Trophoblast cell (in vitro differentiated cells and primary cell): ENCODE results near the gene CSTF1. TPM values are rescaled to one million over a fixed set of nuclear protein-coding genes. Genes with fewer than 3 reads are reported as not detected.

ENCODE experiments used
- DNase-seq, 2 donors: peaks; one replicate each; pipeline ENCODE4 v3.0.0-alpha.2; 2016
- H2AFZ ChIP-seq: 2 replicates; pipeline ENCODE4 v1.6.1; 2013; ENCODE audit warnings: low read length, moderate library complexity, mild to moderate bottlenecking; ENCODE audit not compliant: insufficient read depth, poor library complexity
- H2AK5ac ChIP-seq: 2 replicates; pipeline ENCODE4 v1.6.1; 2013; ENCODE audit warnings: mild to moderate bottlenecking, low read length
- H2BK120ac ChIP-seq: 2 replicates; pipeline ENCODE4 v1.6.1; 2013; ENCODE audit warnings: low read length, mild to moderate bottlenecking, moderate library complexity; ENCODE audit not compliant: insufficient read depth, poor library complexity
- H2BK12ac ChIP-seq: 2 replicates; pipeline ENCODE4 v1.6.1; 2013; ENCODE audit warnings: mild to moderate bottlenecking, low read length, moderate library complexity
- H2BK5ac ChIP-seq: 2 replicates; pipeline ENCODE4 v1.6.1; 2013; ENCODE audit warnings: low read length, low read depth, moderate library complexity, mild to moderate bottlenecking; ENCODE audit not compliant: poor library complexity
- H3K14ac ChIP-seq: 2 replicates; pipeline ENCODE4 v1.6.1; 2013; ENCODE audit warnings: mild to moderate bottlenecking, low read length
- H3K18ac ChIP-seq: 2 replicates; pipeline ENCODE4 v1.6.1; 2013; ENCODE audit warnings: mild to moderate bottlenecking, low read length
- H3K23ac ChIP-seq: 2 replicates; pipeline ENCODE4 v1.6.1; 2013; ENCODE audit warnings: low read length
- H3K27ac ChIP-seq: 2 replicates; pipeline ENCODE4 v1.5.1; 2013; ENCODE audit warnings: low read depth, mild to moderate bottlenecking, inconsistent platforms, low read length, moderate library complexity
- H3K27me3 ChIP-seq: 2 replicates; pipeline ENCODE4 v1.6.1; 2013; ENCODE audit warnings: inconsistent platforms, mild to moderate bottlenecking, low read length, moderate library complexity; ENCODE audit not compliant: insufficient read depth
- H3K36me3 ChIP-seq, 2 experiments: 1 replicate in 1 of 2; 2 replicates in 1 of 2; pipeline ENCODE4 v1.6.1; 2013; ENCODE audit warnings: low read length in 2 of 2, mild to moderate bottlenecking in 2 of 2, moderate library complexity in 1 of 2; ENCODE audit not compliant: insufficient read depth in 2 of 2, control insufficient read depth in 1 of 2
- H3K4ac ChIP-seq: 2 replicates; pipeline ENCODE4 v1.6.1; 2013; ENCODE audit warnings: low read depth, mild to moderate bottlenecking, low read length, moderate library complexity
- H3K4me1 ChIP-seq, 2 experiments: 1 replicate in 1 of 2; 2 replicates in 1 of 2; pipeline ENCODE4 v1.6.1; 2013; ENCODE audit warnings: low read length in 2 of 2, mild to moderate bottlenecking in 2 of 2, moderate library complexity in 1 of 2; ENCODE audit not compliant: insufficient read depth in 2 of 2, control insufficient read depth in 1 of 2
- H3K4me2 ChIP-seq: 2 replicates; pipeline ENCODE4 v1.6.1; 2013; ENCODE audit warnings: inconsistent platforms, mild to moderate bottlenecking, low read length, moderate library complexity
- H3K4me3 ChIP-seq: 2 replicates; pipeline ENCODE4 v1.5.1; 2013; ENCODE audit warnings: mild to moderate bottlenecking, low read depth, low read length, inconsistent platforms
- H3K79me1 ChIP-seq: one replicate; pipeline ENCODE4 v1.6.1; 2013; ENCODE audit warnings: low read length
- H3K79me2 ChIP-seq: 2 replicates; pipeline ENCODE4 v1.6.1; 2013; ENCODE audit warnings: low read length, mild to moderate bottlenecking; ENCODE audit not compliant: control insufficient read depth, insufficient read depth, poor library complexity
- H3K9ac ChIP-seq: 2 replicates; pipeline ENCODE4 v1.6.1; 2013; ENCODE audit warnings: mild to moderate bottlenecking, low read length
- H3K9me3 ChIP-seq: 2 replicates; pipeline ENCODE4 v1.6.1; 2013; ENCODE audit warnings: low read depth, mild to moderate bottlenecking, control low read depth, inconsistent platforms, low read length; ENCODE audit not compliant: insufficient read depth
- H4K12ac ChIP-seq: 2 replicates; pipeline ENCODE4 v1.6.1; 2013; ENCODE audit warnings: low read depth, mild to moderate bottlenecking, low read length, moderate library complexity
- H4K8ac ChIP-seq: 2 replicates; pipeline ENCODE4 v1.6.1; 2013; ENCODE audit warnings: low read depth, mild to moderate bottlenecking, low read length, moderate library complexity
- H4K91ac ChIP-seq: one replicate; pipeline ENCODE4 v1.6.1; 2013; ENCODE audit warnings: low read depth, mild to moderate bottlenecking, low read length, moderate library complexity
- WGBS: extraction: QIAGEN DNeasy Blood & Tissue Kit; methylation state at CpG from one replicate; pipeline ENCODE4 v1.1.7; 2013; ENCODE audit warnings: missing lambda C conversion rate; ENCODE audit not compliant: insufficient read length, insufficient coverage; ENCODE audit errors: extremely low coverage; 5-methylcytosine and 5-hydroxymethylcytosine counted together
- polyA plus RNA-seq: library from polyadenylated mRNA; stranded (reverse); fragments of 200-250 nt; gene quantifications from 2 replicates; pipeline ENCODE4 v1.2.3, GENCODE V29; 2013

Gene CSTF1
- polyA plus RNA-seq, result 29.1 and 30.3 TPM in 2 replicates

DNA sequence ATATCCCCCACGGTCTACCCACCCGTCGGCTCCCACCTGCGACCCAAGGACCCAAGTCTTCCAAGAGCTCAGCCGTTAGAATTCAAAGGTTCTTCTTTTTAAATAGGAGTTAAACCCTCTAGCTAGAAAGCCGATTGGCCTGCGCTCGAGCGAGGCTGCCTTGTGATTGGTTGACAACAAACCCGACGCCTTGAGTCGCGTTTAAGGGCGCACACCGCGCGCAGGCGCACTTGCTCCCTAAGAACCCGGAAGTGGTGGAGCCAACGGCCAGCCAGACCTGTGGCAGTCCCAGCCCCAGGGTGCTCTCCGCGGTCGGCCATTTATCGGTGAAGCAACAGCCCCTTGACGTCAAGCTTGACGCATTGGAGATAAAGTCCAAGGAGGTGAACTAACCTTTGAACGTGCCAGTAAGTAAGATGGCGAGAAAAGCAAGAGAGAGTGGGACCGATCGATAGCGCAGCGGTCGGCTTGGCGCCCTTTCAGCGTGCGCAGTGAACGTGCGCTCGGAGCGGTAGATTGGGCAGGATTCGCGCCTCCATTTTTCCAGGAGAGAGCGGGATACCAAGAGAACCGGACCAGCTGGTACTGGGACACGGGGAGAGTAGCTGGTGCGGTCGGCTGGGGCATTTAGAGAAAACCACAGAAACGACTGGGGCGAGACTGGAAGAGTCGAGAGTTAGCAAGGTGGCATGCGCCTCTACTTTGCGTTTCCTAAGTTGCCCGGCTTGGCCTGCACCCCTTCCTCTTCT, at the start of gene CSTF1, which contains the start of gene AURKA:
CSTF1 (plus strand) TSS at position 514 of the 749 bp plus-strand sequence. CDS start 2,908 bp downstream, outside the sequence.
AURKA (minus strand) TSS at position 84 of the 749 bp plus-strand sequence. CDS start 4,018 bp downstream, outside the sequence.
- Histone ChIP-seq H2BK12ac (no peak within 1 kb of the TSS), H3K36me3 (peaks cover 12 to 37% of the 10 kb centered on the region in 2 experiments), H2AFZ (peak within 1 kb of the TSS; percentile 68), H3K4me2 (peak within 1 kb of the TSS; percentile 76), H3K79me2 (peaks cover 14% of the 10 kb centered on the region), H3K14ac (peak within 1 kb of the TSS; percentile 41), H3K79me1 (peaks cover 9% of the 10 kb centered on the region), H3K27me3 (no peaks in the 10 kb centered on the region), H3K4ac (peak within 1 kb of the TSS; percentile 80), H3K18ac (peak within 1 kb of the TSS; percentile 48), H4K12ac (peak within 1 kb of the TSS; percentile 78), H3K9me3 (no peaks in the 10 kb centered on the region), H3K4me3 (peak within 1 kb of the TSS; percentile 90), H2BK120ac (peak within 1 kb of the TSS; percentile 40), H2AK5ac (no peak within 1 kb of the TSS), H3K23ac (no peak within 1 kb of the TSS), H3K27ac (peak within 1 kb of the TSS; percentile 81), H4K8ac (peak within 1 kb of the TSS; percentile 63), H4K91ac (peak within 1 kb of the TSS; percentile 67), H3K9ac (peak within 1 kb of the TSS; percentile 83), H3K4me1 (peaks cover 0 to 8% of the 10 kb centered on the region in 2 experiments), H2BK5ac (peak within 1 kb of the TSS; percentile 66)
- no CpG with 5 or more reads among the region's 53 CpGs for WGBS
- peak; percentile 100 for DNase-seq

DNA sequence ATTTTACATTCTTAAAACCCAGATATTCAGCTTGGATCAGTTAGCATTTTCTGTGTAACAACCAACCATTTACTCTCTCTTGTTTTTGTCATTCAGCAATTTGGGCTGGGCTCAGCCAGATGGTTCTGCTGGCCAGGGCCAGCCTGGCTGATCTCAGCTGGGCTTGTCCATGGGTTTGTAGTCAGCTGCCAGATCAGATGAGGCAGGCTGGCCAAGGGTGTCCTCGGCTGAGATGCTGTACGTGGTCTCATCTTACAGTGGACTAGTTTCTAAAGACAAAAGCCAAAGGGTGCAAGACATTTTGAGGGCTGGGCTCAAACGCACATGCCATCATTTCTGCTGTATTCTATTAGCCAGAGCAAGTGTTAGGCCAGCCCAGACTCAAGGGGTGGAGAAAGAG, 49.7 kb upstream of the CSTF1 start:
- H3K36me3 ChIP-seq, result no peaks in the 10 kb centered on the region
- no peak overlapping the region for H3K18ac ChIP-seq
- H4K8ac ChIP-seq, result no peak overlapping the region
- DNase-seq, result no peak
- peaks cover 2% of the 10 kb centered on the region for H3K9me3 ChIP-seq
- WGBS, result no CpG with 5 or more reads among the region's 3 CpGs
- H3K27ac ChIP-seq, result no peak overlapping the region
- no peak overlapping the region for H3K4ac ChIP-seq
- H3K79me2 ChIP-seq, result no peaks in the 10 kb centered on the region
- H3K23ac ChIP-seq, result no peak overlapping the region
- no peak overlapping the region for H2BK120ac ChIP-seq
- no peak overlapping the region for H2BK12ac ChIP-seq
- H2AFZ ChIP-seq, result no peak overlapping the region
- no peak overlapping the region for H3K14ac ChIP-seq
- H2AK5ac ChIP-seq, result no peak overlapping the region
- no peak overlapping the region for H2BK5ac ChIP-seq
- H4K91ac ChIP-seq, result no peak overlapping the region
- no peaks in the 10 kb centered on the region for H3K4me1 ChIP-seq
- H3K79me1 ChIP-seq, result no peaks in the 10 kb centered on the region
- no peak overlapping the region for H3K4me2 ChIP-seq
- no peak overlapping the region for H3K9ac ChIP-seq
- no peaks in the 10 kb centered on the region for H3K27me3 ChIP-seq
- no peak overlapping the region for H4K12ac ChIP-seq
- H3K4me3 ChIP-seq, result no peak overlapping the region

DNA sequence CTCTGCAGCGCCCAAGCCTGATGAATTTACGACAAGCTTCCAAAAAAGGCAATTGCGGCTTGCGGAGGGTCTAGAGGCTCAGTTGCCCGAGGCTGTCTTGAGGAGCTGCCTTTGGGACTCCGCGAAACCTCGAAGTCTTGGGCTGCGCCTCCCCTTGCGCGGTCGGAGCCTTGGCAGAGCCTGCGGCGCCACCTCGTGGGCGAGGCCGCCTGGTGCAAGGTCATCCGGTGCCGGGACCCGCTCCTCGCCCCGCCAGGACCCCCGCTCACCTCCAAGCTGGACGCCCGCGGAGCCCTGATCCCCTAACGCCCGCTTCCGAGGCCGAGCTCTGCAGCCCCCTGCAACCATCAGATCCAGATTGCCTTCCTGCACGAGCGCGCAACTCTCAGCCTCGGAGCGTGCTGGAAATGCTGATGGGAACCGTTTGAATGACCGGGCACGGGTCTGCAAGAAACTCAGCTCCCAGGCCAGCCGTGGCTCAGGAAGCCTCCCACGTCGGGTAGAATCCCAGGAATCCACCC, 48.5 kb upstream of the CSTF1 start:
- Histone ChIP-seq H3K4me3 (no peak overlapping the region), H2BK5ac (no peak overlapping the region), H3K18ac (no peak overlapping the region), H2BK12ac (no peak overlapping the region), H3K36me3 (no peaks in the 10 kb centered on the region), H3K79me2 (no peaks in the 10 kb centered on the region), H2AFZ (no peak overlapping the region), H3K23ac (no peak overlapping the region), H4K8ac (no peak overlapping the region), H4K91ac (no peak overlapping the region), H2BK120ac (no peak overlapping the region), H3K27ac (no peak overlapping the region), H4K12ac (no peak overlapping the region), H3K9ac (no peak overlapping the region), H3K4me1 (no peaks in the 10 kb centered on the region), H3K4ac (no peak overlapping the region), H3K14ac (no peak overlapping the region), H2AK5ac (no peak overlapping the region), H3K4me2 (peak overlapping the region; percentile 46), H3K9me3 (peaks cover 2% of the 10 kb centered on the region), H3K27me3 (no peaks in the 10 kb centered on the region), H3K79me1 (no peaks in the 10 kb centered on the region)
- WGBS, result no CpG with 5 or more reads among the region's 41 CpGs
- DNase-seq, result peak; percentile 23 to 60

DNA sequence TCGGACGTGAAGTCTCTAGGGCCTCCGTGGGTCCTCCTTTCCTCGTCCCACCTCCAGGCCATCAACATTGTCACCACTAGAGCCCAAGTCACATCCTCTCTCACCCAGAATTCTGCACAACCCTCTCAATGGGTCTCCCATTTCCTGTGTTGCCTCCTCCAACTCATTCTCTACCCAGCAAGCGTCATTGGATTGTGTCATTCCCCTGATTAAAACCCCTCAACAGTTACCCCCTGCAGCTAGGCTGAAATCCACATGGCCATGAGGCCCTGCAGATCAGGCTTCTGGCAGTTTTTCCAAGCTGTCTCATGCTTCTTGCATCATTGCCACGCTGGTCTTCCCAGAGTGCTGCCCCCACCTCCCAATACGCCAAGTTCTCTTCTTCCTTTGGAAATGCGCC, 46.5 kb upstream of the CSTF1 start:
- no peaks in the 10 kb centered on the region for H3K79me1 ChIP-seq
- H3K27me3 ChIP-seq, result no peaks in the 10 kb centered on the region
- H3K27ac ChIP-seq, result no peak overlapping the region
- WGBS, result no CpG with 5 or more reads among the region's 8 CpGs
- no peaks in the 10 kb centered on the region for H3K79me2 ChIP-seq
- no peak overlapping the region for H2AK5ac ChIP-seq
- no peak for DNase-seq
- no peak overlapping the region for H3K4ac ChIP-seq
- peaks cover 2% of the 10 kb centered on the region for H3K9me3 ChIP-seq
- H3K14ac ChIP-seq, result no peak overlapping the region
- no peak overlapping the region for H3K23ac ChIP-seq
- no peak overlapping the region for H4K12ac ChIP-seq
- H3K4me3 ChIP-seq, result no peak overlapping the region
- H3K36me3 ChIP-seq, result no peaks in the 10 kb centered on the region
- H2BK120ac ChIP-seq, result no peak overlapping the region
- H3K18ac ChIP-seq, result no peak overlapping the region
- no peaks in the 10 kb centered on the region for H3K4me1 ChIP-seq
- no peak overlapping the region for H2AFZ ChIP-seq
- no peak overlapping the region for H4K8ac ChIP-seq
- H4K91ac ChIP-seq, result no peak overlapping the region
- H2BK5ac ChIP-seq, result no peak overlapping the region
- H3K4me2 ChIP-seq, result no peak overlapping the region
- H2BK12ac ChIP-seq, result no peak overlapping the region
- H3K9ac ChIP-seq, result no peak overlapping the region
